ENCODE data around the gene FAM3A.

Gene FAM3A

DNA sequence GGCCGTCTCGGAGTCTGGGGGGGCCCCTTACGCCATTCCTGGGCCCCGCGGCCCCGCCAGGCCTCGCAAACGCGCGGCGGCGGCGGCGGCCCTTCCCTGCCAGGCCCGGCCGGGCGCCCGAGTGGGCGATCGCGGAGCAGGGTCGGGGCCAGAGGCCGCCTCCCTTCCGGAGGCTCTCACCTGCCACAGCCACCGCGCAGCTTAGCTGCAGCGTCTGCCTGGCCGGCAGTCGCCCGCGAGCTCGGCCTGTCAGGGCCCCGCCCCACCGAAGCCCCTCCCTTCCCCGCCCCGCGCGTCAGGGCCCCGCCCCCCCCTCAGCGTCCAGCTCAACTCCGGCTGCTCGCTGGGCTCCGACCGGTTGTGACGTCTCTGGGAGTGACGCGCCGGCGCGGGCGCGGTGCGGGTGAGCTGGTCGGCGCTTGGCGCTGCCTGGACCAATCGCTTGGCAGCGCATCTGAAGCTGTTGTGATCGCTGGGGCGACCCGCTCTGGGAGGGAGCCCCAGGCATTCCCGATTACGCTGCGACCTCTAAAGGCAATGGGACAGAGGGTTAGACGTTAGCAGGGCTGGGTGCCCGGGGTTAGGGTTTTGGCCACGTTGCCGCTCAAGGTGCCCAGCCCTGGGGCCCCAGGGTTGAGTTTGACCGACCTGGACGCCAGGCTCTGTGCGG lies 25.5 kb downstream of the FAM3A start, which contains the start of gene SLC10A3:
Gene SLC10A3 (minus strand): TSS at position 216 of the 670 bp plus-strand sequence. CDS start 1,689 bp downstream, outside the sequence.
- H3K4me3 ChIP-seq (ENCODE audit: low read depth, low read length): peak within 1 kb of the TSS; percentile 61
- TF ChIP-seq CTCF (IDR thresholded peaks at IDR 0.05; ENCODE audit: low read depth, low read length): no peak

- peak overlapping the region; percentile 61 for H3K4me3 ChIP-seq (ENCODE audit: low read depth, low read length)
- TF ChIP-seq CTCF (IDR thresholded peaks at IDR 0.05; ENCODE audit: low read depth, low read length): no peak
These were observed 26.0 kb downstream of the FAM3A start for GRCh38 chrX:154490021-154490413.

DNA sequence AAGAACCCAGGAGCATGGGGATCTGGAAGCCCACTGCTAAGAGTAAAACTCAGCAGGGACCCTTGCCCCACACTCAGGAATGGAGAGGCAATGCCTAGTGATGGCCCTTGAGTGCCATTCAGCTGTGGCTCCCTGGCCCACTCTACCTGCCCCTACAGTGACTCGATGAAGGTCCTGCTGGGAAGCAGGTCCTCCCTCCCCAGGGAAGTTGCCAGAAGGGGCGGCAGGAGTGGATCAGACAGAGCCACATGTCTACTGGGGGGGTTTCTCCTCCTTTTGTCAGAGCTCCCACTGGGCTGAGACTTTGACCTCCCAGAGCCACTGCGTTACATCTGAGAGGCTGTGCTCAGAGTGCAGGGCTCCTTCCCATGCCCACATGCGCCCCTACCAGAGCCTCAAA lies 26.9 kb downstream of the FAM3A start:
- H3K4me3 ChIP-seq (ENCODE audit: low read depth, low read length): no peak overlapping the region

GRCh38 chrX:154488336-154489075 lies 27.5 kb downstream of the FAM3A start:
- H3K4me3 ChIP-seq (ENCODE audit: low read depth, low read length): no peak overlapping the region
- TF ChIP-seq CTCF (IDR thresholded peaks at IDR 0.05; ENCODE audit: low read depth, low read length): no peak

More for the DNA sequence above, 26.9 kb downstream of the FAM3A start:
- no peak for TF ChIP-seq CTCF (IDR thresholded peaks at IDR 0.05; ENCODE audit: low read depth, low read length)

- no peak for TF ChIP-seq CTCF (IDR thresholded peaks at IDR 0.05; ENCODE audit: low read depth, low read length)
- H3K4me3 ChIP-seq (ENCODE audit: low read depth, low read length): no peak overlapping the region
These were observed 28.3 kb downstream of the FAM3A start for GRCh38 chrX:154487518-154488290.

- TF ChIP-seq CTCF (IDR thresholded peaks at IDR 0.05; ENCODE audit: low read depth, low read length): no peak
- peak within 1 kb of the TSS; percentile 59 for H3K4me3 ChIP-seq (ENCODE audit: low read depth, low read length)
These were observed 29.4 kb downstream of the FAM3A start, which contains the start of gene UBL4A for GRCh38 chrX:154486396-154487207. TSS of gene UBL4A (minus strand) at chrX:154486615. CDS start at chrX:154486584, 31 bp downstream.
